ENCODE results near the gene FHOD1. TPM values are rescaled to one million over a fixed set of nuclear protein-coding genes. Genes with fewer than 3 reads are reported as not detected.

FHOD1 gene
- total RNA-seq, 3 donors from 2014 or later, result 30.7 to 36.5 (median 34.1) TPM

GRCh38 chr16:67287960-67288359 is 40.7 kb upstream of the FHOD1 start:
- Histone ChIP-seq H3K4me1 (ENCODE audit: low read depth) (no peaks in the 10 kb centered on the region), H3K4me3 (no peak overlapping the region), H3K9me3 (no peaks in the 10 kb centered on the region), H3K36me3 (ENCODE audit: low read depth) (no peaks in the 10 kb centered on the region)
- DNase-seq (no peak), ATAC-seq (no peak)
- intact Hi-C loops (cut with DNase I, micrococcal nuclease), result no loop called here
- no peak for TF ChIP-seq CTCF (IDR thresholded peaks at IDR 0.05)

GRCh38 chr16:67286441-67287235 is 39.4 kb upstream of the FHOD1 start:
- no peak for DNase-seq
- no peaks in the 10 kb centered on the region for H3K36me3 ChIP-seq (ENCODE audit: low read depth)
- intact Hi-C loops (cut with DNase I, micrococcal nuclease), result no loop called here
- no peak overlapping the region for H3K4me3 ChIP-seq
- no peaks in the 10 kb centered on the region for H3K9me3 ChIP-seq
- TF ChIP-seq CTCF (IDR thresholded peaks at IDR 0.05), result no peak
- H3K4me1 ChIP-seq (ENCODE audit: low read depth), result no peaks in the 10 kb centered on the region
- ATAC-seq, result no peak

GRCh38 chr16:67284699-67285646 is 37.7 kb upstream of the FHOD1 start:
- ATAC-seq (peak; percentile 80), DNase-seq (peak in 2 of 3 donors; percentile 61 to 65)
- H3K4me3 ChIP-seq, result no peak overlapping the region
- no peak for TF ChIP-seq CTCF (IDR thresholded peaks at IDR 0.05)
- H3K9me3 ChIP-seq, result no peaks in the 10 kb centered on the region
- intact Hi-C loops (cut with DNase I, micrococcal nuclease), result no loop called here
- H3K36me3 ChIP-seq (ENCODE audit: low read depth), result no peaks in the 10 kb centered on the region
- H3K4me1 ChIP-seq (ENCODE audit: low read depth), result no peaks in the 10 kb centered on the region

- TF ChIP-seq CTCF (IDR thresholded peaks at IDR 0.05), result no peak
These were observed 36.7 kb upstream of the FHOD1 start for GRCh38 chr16:67283826-67284555.

GRCh38 chr16:67283039-67283825 is 36.0 kb upstream of the FHOD1 start:
- ATAC-seq, result no peak
- Histone ChIP-seq H3K4me3 (no peak overlapping the region), H3K36me3 (ENCODE audit: low read depth) (no peaks in the 10 kb centered on the region), H3K4me1 (ENCODE audit: low read depth) (peaks cover 4% of the 10 kb centered on the region), H3K9me3 (no peaks in the 10 kb centered on the region)
- TF ChIP-seq CTCF (IDR thresholded peaks at IDR 0.05), result no peak
- DNase-seq, result no peak
- intact Hi-C loops (cut with DNase I, micrococcal nuclease), result no loop called here

More at GRCh38 chr16:67283826-67284555, 36.7 kb upstream of the FHOD1 start:
- Histone ChIP-seq H3K4me1 (ENCODE audit: low read depth) (no peaks in the 10 kb centered on the region), H3K9me3 (no peaks in the 10 kb centered on the region), H3K4me3 (no peak overlapping the region), H3K36me3 (ENCODE audit: low read depth) (no peaks in the 10 kb centered on the region)
- intact Hi-C loops (cut with DNase I, micrococcal nuclease), result no loop called here
- no peak for DNase-seq
- ATAC-seq, result no peak

Data from mucosa of descending colon (tissue), 3 donors.